Mammary epithelial cell (primary cell): ENCODE measurements around the gene GKN2.

Experiments
- CTCF ChIP-seq, 2 donors: IDR thresholded peaks in 1 of 2; conservative IDR thresholded peaks in 1 of 2; 2 replicates each; pipeline ENCODE4 v1.5.1; 2011 to 2012; ENCODE audit warnings: inconsistent platforms in 2 of 2, low read length in 2 of 2, mild to moderate bottlenecking in 2 of 2, control low read depth in 1 of 2, low read depth in 1 of 2; ENCODE audit not compliant: insufficient read depth in 1 of 2; ENCODE audit errors: extremely low read depth in 1 of 2
- EZH2 ChIP-seq: IDR thresholded peaks from 2 replicates; pipeline ENCODE4 v1.6.1; 2012; ENCODE audit warnings: low read length, inconsistent platforms, borderline replicate concordance

DNA sequence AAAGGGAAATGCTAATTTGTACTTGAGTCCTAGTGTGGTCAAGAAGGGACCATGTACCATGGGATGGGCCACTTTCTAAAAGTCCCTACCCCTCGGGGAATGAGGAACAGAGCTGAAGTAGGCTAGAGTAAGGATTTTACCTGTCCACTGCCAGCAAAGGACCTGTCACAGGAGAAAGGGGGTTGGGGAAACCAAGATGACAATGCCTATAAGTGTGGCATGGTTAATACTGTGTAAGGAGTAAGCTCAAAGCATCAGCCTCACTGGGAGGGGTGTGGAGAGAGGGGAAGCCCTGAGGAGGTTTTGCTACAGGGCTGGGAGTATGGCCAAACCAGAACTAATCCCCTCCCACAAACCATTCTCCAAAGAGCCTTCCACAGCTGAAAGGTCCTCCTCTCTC is 15.8 kb downstream of the GKN2 start:
- TF ChIP-seq CTCF (conservative IDR thresholded peaks at IDR 0.05 in 1 of 2, IDR thresholded peaks at IDR 0.05 in 1 of 2; ENCODE audit: extremely low read depth in 1 of 2, insufficient read depth in 1 of 2, low read depth in 1 of 2, low read length in 2 of 2) (no peak), EZH2 (no peak)
